GM19351 (cell line): ENCODE data around the gene EIF2B1.

Source experiments
- ATAC-seq: cut with Tn5 transposase; IDR thresholded peaks from one replicate; pipeline ENCODE4 v1.9.1; 2021; ENCODE audit warnings: mild to moderate bottlenecking, moderate library complexity; ENCODE audit not compliant: unreplicated experiment

Gene EIF2B1

DNA sequence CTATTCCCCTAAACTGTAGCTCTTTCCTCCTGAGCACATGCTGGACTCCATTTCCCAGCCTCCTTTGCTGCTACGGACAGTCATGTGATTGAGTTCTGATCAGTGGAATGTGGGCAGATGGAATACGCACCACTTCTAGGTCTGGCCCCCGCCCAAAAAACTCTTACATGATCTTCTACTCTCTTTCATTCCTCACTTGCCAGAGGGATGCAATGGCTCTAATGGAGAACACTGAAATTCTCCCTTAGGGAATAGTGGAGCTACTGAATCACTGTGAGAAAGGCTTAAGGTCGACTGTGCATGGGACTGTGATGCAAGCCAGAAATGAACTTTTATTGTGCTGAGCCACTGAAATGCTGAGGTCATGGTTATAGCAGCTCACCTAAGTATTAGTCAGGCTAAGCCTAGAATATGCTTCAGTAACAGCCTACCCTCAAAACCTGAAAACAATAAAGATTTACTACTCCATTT is 62.1 kb downstream of the EIF2B1 start:
- ATAC-seq = no peak
